Kidney (tissue), 14 donors: ENCODE measurements around the gene DENND6B. TPM values are rescaled to one million over a fixed set of nuclear protein-coding genes. Genes with fewer than 3 reads are reported as not detected.

Source experiments
- DNase-seq, 5 donors: peaks; one replicate each; pipeline ENCODE4 v3.0.0-alpha.2; 2013 to 2020
- FAIRE-seq: peaks from 2 replicates; lab custom pipeline; 2012; peaks lifted over from hg19 to GRCh38; lab: Jason Lieb, UNC
- H3K27ac ChIP-seq, 2 donors: one replicate each; pipeline ENCODE4 v1.7.0; 2013; ENCODE audit warnings: low read depth in 2 of 2, low read length in 2 of 2, inconsistent platforms in 1 of 2
- H3K27me3 ChIP-seq: one replicate; pipeline ENCODE4 v1.7.1; 2013; ENCODE audit warnings: low read length, inconsistent platforms; ENCODE audit not compliant: control insufficient read depth, insufficient read depth
- H3K36me3 ChIP-seq, 3 donors: one replicate each; pipeline versions ENCODE4 v1.7.0 to v1.7.1; 2013; ENCODE audit warnings: low read length in 3 of 3, control low read depth in 1 of 3, inconsistent platforms in 1 of 3; ENCODE audit not compliant: insufficient read depth in 3 of 3, control insufficient read depth in 2 of 3
- H3K4me1 ChIP-seq, 3 donors: one replicate each; pipeline versions ENCODE4 v1.7.0 to v1.7.1; 2013; ENCODE audit warnings: low read length in 3 of 3, inconsistent platforms in 1 of 3, low read depth in 1 of 3; ENCODE audit not compliant: control insufficient read depth in 2 of 3, insufficient read depth in 2 of 3
- H3K4me3 ChIP-seq, 3 donors: one replicate each; pipeline versions ENCODE4 v1.7.0 to v1.8.1; 2013; ENCODE audit warnings: low read length in 3 of 3, control low read depth in 1 of 3, inconsistent platforms in 1 of 3
- H3K9ac ChIP-seq, 3 donors: one replicate each; pipeline versions ENCODE4 v1.7.0 to v1.7.1; 2013; ENCODE audit warnings: low read length in 3 of 3, control low read depth in 1 of 3, inconsistent platforms in 1 of 3
- H3K9me3 ChIP-seq, 3 donors: one replicate each; pipeline versions ENCODE4 v1.7.0 to v1.7.1; 2013; ENCODE audit warnings: low read length in 3 of 3, control low read depth in 1 of 3, inconsistent platforms in 1 of 3; ENCODE audit not compliant: control insufficient read depth in 2 of 3, insufficient read depth in 1 of 3
- CTCF ChIP-seq: IDR thresholded peaks from 3 replicates; pipeline ENCODE4 v1.5.1; 2012; ENCODE audit warnings: mild to moderate bottlenecking, moderate library complexity, borderline replicate concordance; ENCODE audit not compliant: insufficient read depth; ENCODE audit errors: extremely low read depth
- intact Hi-C: fragments of 100-400 bp; cut with DNase I; formaldehyde crosslinking; loops from one replicate; pipeline ENCODE4 v1.11.1; 2022
- polyA plus RNA-seq: library from polyadenylated mRNA; stranded (reverse); fragments of 350-450 nt; fragmentation: Illumina TruSeq; extraction: RNeasy Lipid Tissue Mini Kit (QIAGEN cat#74804); gene quantifications from one replicate; pipeline ENCODE4 v1.2.3, GENCODE V29; 2014; ENCODE audit warnings: low read depth, low replicate concordance; ENCODE audit not compliant: insufficient read depth
- total RNA-seq: library from RNA; stranded (reverse); fragmentation: NEBNext Ultra II Directional; extraction: Animal tissue kit (Norgen Biotek cat#: 25700); gene quantifications from one replicate; pipeline ENCODE4 v1.2.1, GENCODE V29; 2021
- donor health status: control.
- donor health status: control.
- donor health status: control.
- donor health status: control.
- donor health status: control.
- donor health status: DM: yes; HTN: yes; CAD: no.
- donor health status: Normal renal cell carcinoma (clear cell type).

The DENND6B gene
- total and polyA plus RNA-seq, 2 donors from 2014 or later: 14.5 to 16.7 TPM

- Histone ChIP-seq H3K9me3 (no peaks in the 10 kb centered on the region), H3K27ac (no peak overlapping the region), H3K4me1 (peaks cover 0 to 5% (median 3%) of the 10 kb centered on the region in 3 donors), H3K4me3 (no peak overlapping the region), H3K27me3 (no peaks in the 10 kb centered on the region), H3K36me3 (peaks cover 0 to 58% (median 19%) of the 10 kb centered on the region in 3 donors), H3K9ac (no peak overlapping the region)
- TF ChIP-seq CTCF: no peak
- FAIRE-seq: no peak
- DNase-seq: no peak
- intact Hi-C loops: no loop called here
These were observed 46.6 kb downstream of the DENND6B start for GRCh38 chr22:50280022-50280707.

- Histone ChIP-seq H3K27me3 (no peaks in the 10 kb centered on the region), H3K36me3 (peaks cover 0 to 61% (median 19%) of the 10 kb centered on the region in 3 donors), H3K4me1 (peaks cover 0 to 5% (median 3%) of the 10 kb centered on the region in 3 donors), H3K27ac (no peak overlapping the region), H3K9ac (no peak overlapping the region), H3K4me3 (no peak overlapping the region), H3K9me3 (no peaks in the 10 kb centered on the region)
- FAIRE-seq (no peak), DNase-seq (no peak)
- intact Hi-C loops: no loop called here
- TF ChIP-seq CTCF: no peak
These were observed 47.7 kb downstream of the DENND6B start for GRCh38 chr22:50278956-50279619.

GRCh38 chr22:50278461-50278860 is 48.4 kb downstream of the DENND6B start:
- FAIRE-seq: no peak
- Histone ChIP-seq H3K27me3 (no peaks in the 10 kb centered on the region), H3K9me3 (no peaks in the 10 kb centered on the region), H3K4me3 (no peak overlapping the region), H3K27ac (no peak overlapping the region), H3K4me1 (peaks cover 0 to 5% (median 3%) of the 10 kb centered on the region in 3 donors), H3K9ac (no peak overlapping the region), H3K36me3 (peaks cover 0 to 61% (median 19%) of the 10 kb centered on the region in 3 donors)
- intact Hi-C loops: no loop called here
- no peak for DNase-seq
- no peak for TF ChIP-seq CTCF
